SKM-1 treated with dmso at 0.1 percent for 144 hours (cell line): ENCODE results near the gene CCNE1.
A peak's percentile ranks its signal among the peaks of the same experiment; 100 is the strongest.
"Not testable (repeated sequence)": the region's sequence is repeated elsewhere in the genome, so short reads cannot be mapped to it uniquely, and the experiment has no call there.

Source experiments
- DNase-seq: peaks from one replicate; lab custom pipeline; 2025; ENCODE audit not compliant: unreplicated experiment; lab: John Stamatoyannopoulos, UW

The CCNE1 gene

GRCh38 chr19:29812881-29813275 lies 1.1 kb downstream of the CCNE1 start:
- no peak for DNase-seq

DNA sequence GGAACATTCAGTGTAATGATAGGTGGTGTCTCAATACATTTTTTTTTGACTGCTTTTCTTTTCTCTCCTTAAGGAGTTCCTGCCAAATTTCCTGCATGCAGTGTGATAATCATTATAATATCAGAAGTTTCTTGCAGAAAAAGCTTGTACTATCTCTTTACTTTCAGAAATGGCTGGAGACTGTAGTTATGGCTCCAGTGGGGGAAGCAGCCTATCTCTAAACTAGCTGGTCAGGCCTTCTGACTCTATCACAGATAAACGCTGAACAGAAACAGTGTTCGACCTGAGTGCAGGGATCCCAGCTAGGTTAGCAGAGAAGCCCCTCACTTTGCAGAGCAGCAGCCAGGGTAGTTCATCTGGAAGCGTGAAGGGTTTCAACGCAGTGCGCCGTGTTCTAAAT lies 1.9 kb downstream of the CCNE1 start:
- DNase-seq = no peak

GRCh38 chr19:29815231-29815630 lies 3.4 kb downstream of the CCNE1 start:
- no peak for DNase-seq

DNA sequence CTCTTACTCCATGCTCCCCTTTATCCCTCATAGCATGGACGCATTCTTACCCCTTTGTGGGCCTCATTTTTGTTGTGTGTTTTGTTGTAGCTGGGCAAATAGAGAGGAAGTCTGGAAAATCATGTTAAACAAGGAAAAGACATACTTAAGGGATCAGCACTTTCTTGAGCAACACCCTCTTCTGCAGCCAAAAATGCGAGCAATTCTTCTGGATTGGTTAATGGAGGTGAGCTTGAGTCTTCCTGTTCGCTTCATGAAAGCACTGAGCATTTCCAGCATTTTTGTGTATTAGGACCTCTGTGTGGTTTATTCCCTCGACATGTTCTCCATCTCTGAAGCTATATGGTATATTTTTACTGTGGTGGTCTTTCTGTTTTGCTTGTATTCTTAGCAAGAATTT lies 5.5 kb downstream of the CCNE1 start:
- DNase-seq = no peak

DNA sequence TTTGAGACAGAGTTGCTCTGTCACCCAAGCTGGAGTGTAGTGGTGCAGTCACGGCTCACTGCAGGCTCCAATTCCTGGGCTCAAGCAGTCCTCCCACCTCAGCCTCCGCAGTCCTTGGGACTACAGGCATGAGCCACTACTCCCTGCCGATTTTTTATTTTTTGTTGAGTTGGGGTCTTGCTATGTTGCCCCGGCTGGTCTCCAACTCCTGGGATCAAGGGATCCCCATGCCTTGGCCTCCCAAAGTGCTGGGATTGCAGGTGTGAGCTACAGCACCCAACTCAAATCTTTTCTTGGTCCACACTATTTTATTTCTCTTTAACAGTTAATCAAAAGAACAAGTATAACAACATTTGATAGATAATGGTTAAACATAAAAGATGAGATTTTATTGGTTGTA lies 7.5 kb downstream of the CCNE1 start:
- DNase-seq = no peak

- DNase-seq = no peak
Observed at GRCh38 chr19:29819986-29820385, 8.2 kb downstream of the CCNE1 start.

DNA sequence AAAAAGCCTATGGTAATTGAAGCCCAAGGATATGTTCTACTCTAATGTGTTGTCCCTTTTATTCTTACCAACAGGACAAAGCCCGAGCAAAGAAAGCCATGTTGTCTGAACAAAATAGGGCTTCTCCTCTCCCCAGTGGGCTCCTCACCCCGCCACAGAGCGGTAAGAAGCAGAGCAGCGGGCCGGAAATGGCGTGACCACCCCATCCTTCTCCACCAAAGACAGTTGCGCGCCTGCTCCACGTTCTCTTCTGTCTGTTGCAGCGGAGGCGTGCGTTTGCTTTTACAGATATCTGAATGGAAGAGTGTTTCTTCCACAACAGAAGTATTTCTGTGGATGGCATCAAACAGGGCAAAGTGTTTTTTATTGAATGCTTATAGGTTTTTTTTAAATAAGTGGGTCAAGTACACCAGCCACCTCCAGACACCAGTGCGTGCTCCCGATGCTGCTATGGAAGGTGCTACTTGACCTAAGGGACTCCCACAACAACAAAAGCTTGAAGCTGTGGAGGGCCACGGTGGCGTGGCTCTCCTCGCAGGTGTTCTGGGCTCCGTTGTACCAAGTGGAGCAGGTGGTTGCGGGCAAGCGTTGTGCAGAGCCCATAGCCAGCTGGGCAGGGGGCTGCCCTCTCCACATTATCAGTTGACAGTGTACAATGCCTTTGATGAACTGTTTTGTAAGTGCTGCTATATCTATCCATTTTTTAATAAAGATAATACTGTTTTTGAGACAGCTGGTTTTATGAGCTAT lies 12.0 kb downstream of the CCNE1 start:
- no peak for DNase-seq

DNA sequence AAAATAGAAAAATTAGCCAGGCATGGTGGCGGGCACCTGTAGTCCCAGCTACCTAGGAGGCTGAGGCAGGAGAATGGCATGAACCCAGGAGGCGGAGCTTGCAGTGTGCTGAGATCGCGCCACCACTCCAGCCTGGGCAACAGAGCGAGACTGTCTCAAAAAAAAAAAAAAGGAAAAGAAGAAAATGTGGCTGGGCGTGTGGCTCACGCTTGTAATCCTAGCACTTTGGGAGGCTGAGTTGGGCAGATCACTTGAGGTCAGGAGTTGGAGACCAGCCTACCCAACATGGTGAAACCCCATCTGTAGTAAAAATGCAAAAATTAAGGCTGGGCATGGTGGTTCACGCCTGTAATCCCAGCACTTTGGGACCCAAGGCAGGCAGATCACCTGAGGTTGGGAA lies 13.5 kb downstream of the CCNE1 start:
- DNase-seq = not testable (repeated sequence)

- no peak for DNase-seq
Observed at GRCh38 chr19:29831041-29831548, 19.3 kb downstream of the CCNE1 start.

DNA sequence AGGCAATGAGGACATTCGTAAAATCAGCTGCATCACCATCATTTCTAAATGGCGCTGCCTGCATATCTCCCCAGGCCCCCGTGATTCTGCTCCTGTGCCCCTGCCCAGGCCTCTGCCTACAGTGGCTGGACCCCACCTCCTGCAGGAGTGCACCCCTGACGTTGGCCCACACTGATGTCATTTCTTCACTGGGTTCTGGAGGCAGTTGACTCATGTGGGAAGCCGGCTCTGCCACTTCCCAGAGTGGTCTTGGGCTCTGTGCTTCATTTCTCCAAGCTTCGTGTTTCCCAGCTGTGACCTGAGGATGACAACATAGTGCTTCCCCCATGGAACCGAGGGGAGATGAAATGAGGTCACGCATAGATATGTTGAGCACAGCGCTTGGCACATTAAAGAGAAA lies 19.9 kb downstream of the CCNE1 start:
- DNase-seq = no peak

DNA sequence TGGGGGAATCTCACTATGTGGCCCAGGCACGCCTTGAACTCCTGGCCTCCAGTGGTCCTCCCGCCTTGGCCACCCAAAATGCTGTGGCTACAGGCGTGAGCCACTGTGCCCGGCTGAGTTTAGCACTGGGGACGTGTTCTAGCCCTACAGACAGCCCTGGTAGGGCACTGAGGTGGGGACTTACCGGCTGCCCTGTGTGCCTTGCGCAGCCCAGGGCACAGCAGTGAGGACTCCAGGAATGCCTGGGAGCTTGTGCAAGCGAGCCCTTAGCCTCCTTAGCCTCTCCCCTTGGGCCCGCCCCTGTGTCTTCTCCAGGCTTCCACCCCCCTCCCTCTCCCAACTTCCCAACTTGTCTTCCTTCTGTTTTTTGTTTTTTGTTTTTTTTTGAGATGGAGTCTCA lies 21.0 kb downstream of the CCNE1 start:
- no peak for DNase-seq

DNA sequence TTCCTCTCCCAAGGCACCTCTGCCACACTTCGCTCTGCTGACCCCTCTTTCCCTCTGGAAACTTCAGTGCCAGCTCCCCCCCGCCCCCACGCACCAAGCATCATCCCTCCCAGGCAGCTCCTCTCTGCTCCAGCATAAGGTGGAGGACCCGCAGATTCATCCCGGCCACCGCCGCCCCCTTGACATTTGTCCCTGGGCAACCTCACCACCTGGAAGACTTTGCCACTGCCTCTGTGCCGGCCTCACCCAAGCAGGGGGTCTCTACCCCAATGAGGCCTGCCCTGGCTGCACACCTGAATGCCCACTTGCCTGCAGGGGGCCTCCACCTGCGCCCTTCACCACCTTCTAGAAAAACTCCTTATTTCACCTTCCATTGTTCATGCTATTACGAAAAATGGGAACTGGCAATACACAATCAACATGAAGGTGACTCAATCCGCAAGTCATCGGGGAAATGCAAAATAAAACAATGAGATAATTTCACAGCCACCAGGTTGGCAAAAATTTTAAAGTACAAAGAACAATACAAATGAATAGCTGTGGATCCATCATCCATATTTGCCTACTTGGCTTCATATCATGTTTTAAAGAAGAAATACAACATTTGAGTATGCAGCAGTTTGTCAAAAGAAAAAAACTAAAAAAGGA lies 21.9 kb downstream of the CCNE1 start:
- no peak for DNase-seq

- DNase-seq = no peak
Observed at GRCh38 chr19:29834991-29835846, 23.4 kb downstream of the CCNE1 start.

GRCh38 chr19:29836409-29836825 lies 24.6 kb downstream of the CCNE1 start:
- no peak for DNase-seq

GRCh38 chr19:29837448-29837981 lies 25.7 kb downstream of the CCNE1 start:
- DNase-seq = no peak

DNA sequence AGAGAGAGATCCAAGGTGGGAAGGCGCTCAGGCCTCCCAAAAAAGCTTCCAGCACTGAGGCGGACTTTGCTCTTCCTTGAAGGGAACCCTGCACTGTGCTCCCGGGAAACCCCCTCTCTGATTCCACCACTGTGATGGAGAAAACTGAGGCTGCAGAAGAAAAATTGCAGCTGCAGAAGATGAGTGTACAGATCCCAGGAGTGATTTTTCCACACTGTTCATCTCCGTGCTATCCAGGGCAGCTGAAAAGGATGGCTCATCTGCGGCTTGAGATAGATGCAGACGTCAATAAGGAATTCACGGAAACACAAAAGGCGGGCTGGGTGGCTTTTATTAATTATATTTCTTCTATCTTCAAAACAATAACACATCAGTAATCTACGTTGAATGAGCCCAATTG lies 26.2 kb downstream of the CCNE1 start:
- no peak for DNase-seq

DNA sequence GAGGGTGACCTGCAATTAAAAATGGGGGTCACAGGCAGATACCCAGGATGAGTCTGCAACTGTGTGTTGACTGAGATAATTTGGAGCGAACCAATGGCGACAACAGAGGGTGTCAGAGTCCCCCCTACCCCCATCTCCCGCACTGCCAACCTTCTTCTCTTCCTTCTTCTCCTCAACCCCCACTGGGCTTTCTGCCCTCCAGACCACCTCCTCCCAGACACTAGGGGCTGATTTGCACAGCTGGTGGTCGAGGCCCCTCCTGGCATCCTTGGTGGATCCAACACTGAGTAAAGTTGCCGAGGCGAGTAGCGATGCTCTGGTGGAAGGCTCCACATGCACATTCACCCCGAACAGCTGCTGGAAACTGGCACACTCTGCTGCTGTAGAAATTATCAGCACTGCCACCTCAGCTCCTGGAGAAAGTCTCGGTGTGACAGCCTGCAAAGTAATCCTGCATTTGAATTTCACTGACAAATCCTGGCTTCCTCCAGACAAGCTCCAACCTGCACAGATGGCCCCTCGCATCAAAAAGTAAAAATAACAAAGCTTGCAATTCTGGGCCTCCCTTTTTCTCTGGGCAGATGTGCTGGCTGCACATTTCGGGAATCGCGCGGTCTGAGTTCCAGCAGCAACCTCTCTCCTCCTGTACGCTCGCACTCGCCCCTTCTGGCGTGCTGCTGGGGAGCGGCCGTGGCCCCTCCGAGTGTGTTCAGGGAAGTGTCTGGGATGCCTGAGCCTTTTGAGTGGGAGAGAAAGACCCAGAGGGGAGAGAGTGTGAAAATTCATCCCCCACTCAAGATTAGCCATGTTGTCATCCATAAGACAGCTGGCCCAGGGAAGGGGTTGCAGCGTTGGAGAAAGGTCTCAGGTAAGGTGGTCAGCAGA lies 28.5 kb downstream of the CCNE1 start:
- DNase-seq = no peak

- DNase-seq = no peak
Observed at GRCh38 chr19:29841209-29841558, 29.4 kb downstream of the CCNE1 start.

- DNase-seq = peak; percentile 30
Observed at GRCh38 chr19:29841559-29842367, 30.0 kb downstream of the CCNE1 start.
